Measurements from ENCODE around the gene ARHGEF12. TPM values are rescaled to one million over a fixed set of nuclear protein-coding genes. Genes with fewer than 3 reads are reported as not detected.

The ARHGEF12 gene
- total RNA-seq, 1 donor from 2014 or later = 40.8 TPM

- Mint-ChIP-seq H3K4me3 (ENCODE audit: unreplicated experiment) (no peak overlapping the region), H3K27ac (ENCODE audit: unreplicated experiment) (no peak overlapping the region), H3K27me3 (ENCODE audit: unreplicated experiment) (peaks cover 4% of the 10 kb centered on the region), H3K4me1 (ENCODE audit: low read depth, unreplicated experiment) (peaks cover 10% of the 10 kb centered on the region), H3K9me3 (ENCODE audit: unreplicated experiment) (peaks cover 1% of the 10 kb centered on the region), H3K36me3 (ENCODE audit: unreplicated experiment) (no peaks in the 10 kb centered on the region)
- DNase-seq = no peak
- no peak for TF ChIP-seq CTCF (IDR thresholded peaks at IDR 0.05; ENCODE audit: partially characterized antibody, unreplicated experiment)
Observed at GRCh38 chr11:120519474-120519873, 183.3 kb downstream of the ARHGEF12 start.

GRCh38 chr11:120520091-120520822, 184.0 kb downstream of the ARHGEF12 start:
- no peak for TF ChIP-seq CTCF (IDR thresholded peaks at IDR 0.05; ENCODE audit: partially characterized antibody, unreplicated experiment)
- peaks cover 10% of the 10 kb centered on the region for H3K4me1 Mint-ChIP-seq (ENCODE audit: low read depth, unreplicated experiment)
- peaks cover 5% of the 10 kb centered on the region for H3K27me3 Mint-ChIP-seq (ENCODE audit: unreplicated experiment)
- no peaks in the 10 kb centered on the region for H3K9me3 Mint-ChIP-seq (ENCODE audit: unreplicated experiment)
- no peak overlapping the region for H3K27ac Mint-ChIP-seq (ENCODE audit: unreplicated experiment)
- no peak for DNase-seq
- H3K36me3 Mint-ChIP-seq (ENCODE audit: unreplicated experiment) = no peaks in the 10 kb centered on the region
- H3K4me3 Mint-ChIP-seq (ENCODE audit: unreplicated experiment) = no peak overlapping the region

- TF ChIP-seq CTCF (IDR thresholded peaks at IDR 0.05; ENCODE audit: partially characterized antibody, unreplicated experiment) = no peak
- no peaks in the 10 kb centered on the region for H3K36me3 Mint-ChIP-seq (ENCODE audit: unreplicated experiment)
- H3K4me3 Mint-ChIP-seq (ENCODE audit: unreplicated experiment) = no peak overlapping the region
- no peak overlapping the region for H3K27ac Mint-ChIP-seq (ENCODE audit: unreplicated experiment)
- peaks cover 10% of the 10 kb centered on the region for H3K4me1 Mint-ChIP-seq (ENCODE audit: low read depth, unreplicated experiment)
- DNase-seq = no peak
- no peaks in the 10 kb centered on the region for H3K9me3 Mint-ChIP-seq (ENCODE audit: unreplicated experiment)
- peaks cover 5% of the 10 kb centered on the region for H3K27me3 Mint-ChIP-seq (ENCODE audit: unreplicated experiment)
Observed at GRCh38 chr11:120521176-120521575, 185.0 kb downstream of the ARHGEF12 start.

- DNase-seq = no peak
- Mint-ChIP-seq H3K27ac (ENCODE audit: unreplicated experiment) (no peak overlapping the region), H3K4me3 (ENCODE audit: unreplicated experiment) (no peak overlapping the region), H3K36me3 (ENCODE audit: unreplicated experiment) (no peaks in the 10 kb centered on the region), H3K9me3 (ENCODE audit: unreplicated experiment) (peaks cover 1% of the 10 kb centered on the region), H3K4me1 (ENCODE audit: low read depth, unreplicated experiment) (peaks cover 7% of the 10 kb centered on the region), H3K27me3 (ENCODE audit: unreplicated experiment) (peaks cover 3% of the 10 kb centered on the region)
- no peak for TF ChIP-seq CTCF (IDR thresholded peaks at IDR 0.05; ENCODE audit: partially characterized antibody, unreplicated experiment)
Observed at GRCh38 chr11:120522021-120522420, 185.8 kb downstream of the ARHGEF12 start.

- H3K27me3 Mint-ChIP-seq (ENCODE audit: unreplicated experiment) = peaks cover 3% of the 10 kb centered on the region
- no peak overlapping the region for H3K27ac Mint-ChIP-seq (ENCODE audit: unreplicated experiment)
- no peak for TF ChIP-seq CTCF (IDR thresholded peaks at IDR 0.05; ENCODE audit: partially characterized antibody, unreplicated experiment)
- H3K4me3 Mint-ChIP-seq (ENCODE audit: unreplicated experiment) = no peak overlapping the region
- DNase-seq = no peak
- H3K4me1 Mint-ChIP-seq (ENCODE audit: low read depth, unreplicated experiment) = peaks cover 5% of the 10 kb centered on the region
- no peaks in the 10 kb centered on the region for H3K36me3 Mint-ChIP-seq (ENCODE audit: unreplicated experiment)
- peaks cover 1% of the 10 kb centered on the region for H3K9me3 Mint-ChIP-seq (ENCODE audit: unreplicated experiment)
Observed at GRCh38 chr11:120522736-120523135, 186.5 kb downstream of the ARHGEF12 start.

Data from glutamatergic neuron (in vitro differentiated cells).